B cell (primary cell): ENCODE measurements around the gene SLC5A10.

Source experiments
- CTCF ChIP-seq: fragments of 200-600 bp; IDR thresholded peaks from one replicate; pipeline ENCODE4 v1.8.0; 2022; ENCODE audit warnings: antibody characterized with exemption, mild to moderate bottlenecking
- EZH2 ChIP-seq: IDR thresholded peaks from 2 replicates; pipeline ENCODE4 v1.6.1; 2012; ENCODE audit warnings: borderline replicate concordance, low read depth, mild to moderate bottlenecking, moderate library complexity, low read length; ENCODE audit not compliant: insufficient read depth, poor library complexity, severe bottlenecking

- no peak for TF ChIP-seq CTCF
- no peak for TF ChIP-seq EZH2
Measured at GRCh38 chr17:18977021-18977420, 25.1 kb downstream of the SLC5A10 start.
